Stimulated activated CD8-positive, alpha-beta memory T cell treated with anti-CD3 and anti-CD28 coated beads, Interleukin-7, amount 100 ng/mL, for 48 hours (primary cell): ENCODE data around the gene C19orf25.
"Not testable (repeated sequence)": the region's sequence is repeated elsewhere in the genome, so short reads cannot be mapped to it uniquely, and the experiment has no call there.

ENCODE experiments used
- DNase-seq, 2 donors: peaks; one replicate each; pipeline ENCODE4 v3.0.0-alpha.2; 2020; ENCODE audit warnings: low read depth in 1 of 2; ENCODE audit errors: extremely low read depth in 1 of 2

The C19orf25 gene

GRCh38 chr19:1481893-1482360 lies 2.9 kb upstream of the C19orf25 start:
- no peak for DNase-seq

- no peak for DNase-seq
Observed at GRCh38 chr19:1481224-1481892, 2.3 kb upstream of the C19orf25 start.

- DNase-seq: not testable (repeated sequence)
Observed at GRCh38 chr19:1477056-1477455, 2.0 kb downstream of the C19orf25 start.

- DNase-seq: no peak
Observed at GRCh38 chr19:1475751-1476437, 3.1 kb downstream of the C19orf25 start.

- DNase-seq: no peak
Observed at GRCh38 chr19:1474765-1475351, 4.2 kb downstream of the C19orf25 start.

GRCh38 chr19:1474011-1474764 lies 4.8 kb downstream of the C19orf25 start:
- no peak for DNase-seq

- DNase-seq: no peak
Observed at GRCh38 chr19:1473085-1473851, 5.7 kb downstream of the C19orf25 start.

GRCh38 chr19:1472231-1473084 lies 6.6 kb downstream of the C19orf25 start:
- DNase-seq: no peak

- no peak for DNase-seq
Observed at GRCh38 chr19:1471515-1472160, 7.4 kb downstream of the C19orf25 start.

- DNase-seq: no peak
Observed at GRCh38 chr19:1471010-1471514, 8.0 kb downstream of the C19orf25 start.

- peak; percentile 50 to 65 for DNase-seq
Observed at GRCh38 chr19:1470305-1471009, 8.6 kb downstream of the C19orf25 start.

GRCh38 chr19:1470055-1470304 lies 9.0 kb downstream of the C19orf25 start:
- no peak for DNase-seq

- DNase-seq: no peak
Observed at GRCh38 chr19:1469255-1470054, 9.6 kb downstream of the C19orf25 start.

GRCh38 chr19:1468821-1469254 lies 10.2 kb downstream of the C19orf25 start:
- no peak for DNase-seq

- no peak for DNase-seq
Observed at GRCh38 chr19:1468274-1468820, 10.7 kb downstream of the C19orf25 start.

- no peak for DNase-seq
Observed at GRCh38 chr19:1467490-1468273, 11.3 kb downstream of the C19orf25 start.

GRCh38 chr19:1467215-1467489 lies 11.9 kb downstream of the C19orf25 start:
- DNase-seq: no peak
